BE2C (cell line): Measurements from ENCODE around the gene ELOVL2.

Source experiments
- DNase-seq: peaks from one replicate; pipeline ENCODE4 v3.0.0-alpha.2; 2020
- H3K27me3 ChIP-seq: fragments of 250-450 bp; sonication (Bioruptor Pico); 2 replicates; pipeline ENCODE4 v1.5.1; 2020; ENCODE audit warnings: mild to moderate bottlenecking
- H3K36me3 ChIP-seq: fragments of 250-450 bp; sonication (Bioruptor Pico); 2 replicates; pipeline ENCODE4 v1.5.1; 2020; ENCODE audit warnings: mild to moderate bottlenecking
- H3K4me1 ChIP-seq: fragments of 250-450 bp; sonication (Bioruptor Pico); 2 replicates; pipeline ENCODE4 v1.5.1; 2020
- H3K4me3 ChIP-seq: 2 replicates; pipeline ENCODE4 v1.5.1; 2011; ENCODE audit warnings: low read depth, low read length
- H3K9me3 ChIP-seq: fragments of 250-450 bp; sonication (Bioruptor Pico); 2 replicates; pipeline ENCODE4 v1.5.1; 2020
- TF ChIP-seq, protein P1 (sequence below): IDR thresholded peaks from 2 replicates; pipeline ENCODE4 v1.5.1; 2012; ENCODE audit warnings: mild to moderate bottlenecking, low read depth, low read length

The ELOVL2 gene

DNA sequence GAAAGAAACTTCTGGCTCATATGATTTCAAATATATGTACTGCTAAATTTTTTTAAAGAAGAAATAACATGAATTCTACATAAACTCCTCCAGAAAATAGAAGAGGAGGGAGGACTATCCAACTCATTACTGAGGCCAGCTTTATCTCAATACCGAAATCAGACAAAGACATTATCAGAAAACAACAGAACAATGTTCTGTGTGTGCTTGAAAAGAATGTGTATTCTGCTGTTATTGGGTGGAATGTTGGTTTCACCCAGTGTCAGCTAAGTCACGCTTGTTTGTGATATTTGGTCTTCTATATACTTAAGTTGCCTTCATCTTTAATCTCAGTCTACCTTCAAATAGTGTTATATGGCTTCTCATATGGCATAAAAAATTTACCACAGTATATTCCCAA is 18.6 kb upstream of the ELOVL2 start:
- TF ChIP-seq, protein P1, sequence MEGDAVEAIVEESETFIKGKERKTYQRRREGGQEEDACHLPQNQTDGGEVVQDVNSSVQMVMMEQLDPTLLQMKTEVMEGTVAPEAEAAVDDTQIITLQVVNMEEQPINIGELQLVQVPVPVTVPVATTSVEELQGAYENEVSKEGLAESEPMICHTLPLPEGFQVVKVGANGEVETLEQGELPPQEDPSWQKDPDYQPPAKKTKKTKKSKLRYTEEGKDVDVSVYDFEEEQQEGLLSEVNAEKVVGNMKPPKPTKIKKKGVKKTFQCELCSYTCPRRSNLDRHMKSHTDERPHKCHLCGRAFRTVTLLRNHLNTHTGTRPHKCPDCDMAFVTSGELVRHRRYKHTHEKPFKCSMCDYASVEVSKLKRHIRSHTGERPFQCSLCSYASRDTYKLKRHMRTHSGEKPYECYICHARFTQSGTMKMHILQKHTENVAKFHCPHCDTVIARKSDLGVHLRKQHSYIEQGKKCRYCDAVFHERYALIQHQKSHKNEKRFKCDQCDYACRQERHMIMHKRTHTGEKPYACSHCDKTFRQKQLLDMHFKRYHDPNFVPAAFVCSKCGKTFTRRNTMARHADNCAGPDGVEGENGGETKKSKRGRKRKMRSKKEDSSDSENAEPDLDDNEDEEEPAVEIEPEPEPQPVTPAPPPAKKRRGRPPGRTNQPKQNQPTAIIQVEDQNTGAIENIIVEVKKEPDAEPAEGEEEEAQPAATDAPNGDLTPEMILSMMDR = no peak
- H3K36me3 ChIP-seq = no peaks in the 10 kb centered on the region
- no peaks in the 10 kb centered on the region for H3K4me1 ChIP-seq
- no peak overlapping the region for H3K4me3 ChIP-seq
- no peaks in the 10 kb centered on the region for H3K27me3 ChIP-seq
- no peaks in the 10 kb centered on the region for H3K9me3 ChIP-seq
- DNase-seq = no peak

DNA sequence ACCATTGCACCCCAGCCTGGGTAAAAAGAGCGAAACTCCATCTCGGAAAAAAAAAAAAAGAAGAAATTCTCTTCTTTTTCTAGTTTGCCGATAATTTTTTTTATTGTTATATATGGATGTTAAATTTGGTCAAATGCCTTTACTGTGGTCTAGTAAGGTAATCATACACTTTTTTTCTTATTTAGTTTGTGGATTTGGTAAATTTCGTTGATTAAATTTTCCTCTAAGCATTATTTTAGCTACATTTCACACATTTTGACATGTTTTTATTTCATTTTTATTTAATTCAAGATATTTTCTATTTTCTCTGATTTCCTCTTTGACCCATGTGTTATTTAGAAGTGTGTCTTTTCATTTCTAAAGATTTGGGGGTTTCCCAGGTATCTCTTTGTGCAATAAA is 18.0 kb upstream of the ELOVL2 start:
- TF ChIP-seq, protein P1 = no peak
- Histone ChIP-seq H3K9me3 (no peaks in the 10 kb centered on the region), H3K36me3 (no peaks in the 10 kb centered on the region), H3K27me3 (no peaks in the 10 kb centered on the region), H3K4me3 (no peak overlapping the region), H3K4me1 (no peaks in the 10 kb centered on the region)
- no peak for DNase-seq

DNA sequence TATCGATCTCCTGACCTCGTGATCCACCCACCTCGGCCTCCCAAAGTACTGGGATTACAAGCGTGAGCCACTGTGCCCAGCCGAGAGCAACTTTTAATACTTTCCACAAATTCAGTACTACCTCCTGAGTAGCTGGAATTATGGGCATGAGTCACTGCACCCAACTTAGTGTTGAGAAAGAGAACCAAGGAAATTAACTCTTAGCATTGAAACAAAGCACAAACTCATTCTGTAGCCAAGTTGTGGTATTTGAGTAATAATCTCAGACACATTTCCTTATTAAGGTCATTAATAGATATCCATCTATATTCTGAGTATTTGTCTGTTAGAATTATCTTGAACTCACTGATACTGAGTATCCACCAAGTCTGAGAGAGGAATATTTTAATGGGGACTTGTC is 14.3 kb upstream of the ELOVL2 start:
- no peak for DNase-seq
- H3K36me3 ChIP-seq = no peaks in the 10 kb centered on the region
- no peaks in the 10 kb centered on the region for H3K4me1 ChIP-seq
- no peak overlapping the region for H3K4me3 ChIP-seq
- H3K27me3 ChIP-seq = no peaks in the 10 kb centered on the region
- TF ChIP-seq, protein P1 = no peak
- no peaks in the 10 kb centered on the region for H3K9me3 ChIP-seq

DNA sequence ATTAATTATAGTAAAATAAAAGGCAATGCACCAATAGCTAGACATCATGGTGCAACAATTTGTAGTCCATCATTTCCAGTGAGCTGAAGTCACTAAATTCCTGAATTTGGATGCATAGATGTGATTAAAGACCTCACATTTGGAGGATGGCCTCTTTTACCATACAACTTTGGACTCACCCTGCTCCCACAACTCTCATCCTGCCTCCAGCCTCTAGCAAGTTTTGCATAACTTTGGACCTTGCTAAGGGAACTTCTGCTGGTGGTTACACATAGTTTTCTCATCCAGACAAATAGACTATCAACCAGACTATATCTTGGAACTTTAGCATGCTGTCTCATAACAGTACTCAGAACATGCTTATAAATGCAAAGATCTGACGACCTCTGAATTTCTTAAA is 12.8 kb upstream of the ELOVL2 start:
- Histone ChIP-seq H3K27me3 (no peaks in the 10 kb centered on the region), H3K4me1 (no peaks in the 10 kb centered on the region), H3K9me3 (no peaks in the 10 kb centered on the region), H3K4me3 (no peak overlapping the region), H3K36me3 (no peaks in the 10 kb centered on the region)
- no peak for DNase-seq
- TF ChIP-seq, protein P1 = no peak

DNA sequence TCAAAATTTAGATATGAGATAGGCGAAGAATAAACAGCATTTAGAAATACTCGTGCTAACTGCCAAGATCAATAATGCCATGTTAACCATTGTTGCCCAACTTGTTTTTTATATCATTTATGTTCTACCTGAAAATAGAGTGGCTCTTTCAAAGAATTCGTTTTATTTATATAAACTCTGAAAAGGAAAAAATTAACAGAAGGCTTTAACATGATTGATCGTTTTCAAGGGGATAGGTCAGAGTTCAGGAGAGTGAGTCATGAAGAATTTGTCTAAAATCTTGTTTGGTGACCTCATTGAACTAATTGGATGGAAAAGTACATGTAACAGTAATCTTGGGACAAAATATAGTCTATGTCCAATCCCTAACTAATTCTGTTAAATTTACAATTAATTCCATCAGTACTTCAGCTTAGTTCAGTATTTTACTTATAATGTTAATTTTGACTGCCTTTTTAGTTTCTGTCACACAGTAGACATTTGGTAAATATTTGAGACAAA is 11.1 kb upstream of the ELOVL2 start:
- TF ChIP-seq, protein P1 = no peak
- no peaks in the 10 kb centered on the region for H3K36me3 ChIP-seq
- H3K4me1 ChIP-seq = no peaks in the 10 kb centered on the region
- H3K27me3 ChIP-seq = peaks cover 5% of the 10 kb centered on the region; the same call in 1 of the 2 replicates
- no peak overlapping the region for H3K4me3 ChIP-seq
- no peak for DNase-seq
- no peaks in the 10 kb centered on the region for H3K9me3 ChIP-seq

DNA sequence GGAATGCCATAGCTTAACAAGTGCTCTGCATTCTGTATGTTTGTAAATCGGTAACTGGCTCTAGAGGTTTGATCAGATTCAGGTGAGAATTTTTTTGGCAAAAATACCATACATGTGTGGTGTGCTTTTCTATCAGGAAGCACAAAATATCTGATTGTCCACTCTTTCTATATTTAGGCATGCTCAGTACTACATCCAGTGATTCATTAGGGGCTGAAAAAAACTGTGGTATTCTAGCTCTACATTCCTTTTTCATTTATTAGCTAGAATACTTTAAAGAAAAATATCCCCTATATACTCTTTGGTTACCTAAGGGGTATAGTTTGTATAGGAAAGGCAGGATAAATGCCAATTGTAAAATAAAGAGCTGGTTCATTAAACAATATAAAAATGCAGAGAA is 10.6 kb upstream of the ELOVL2 start:
- TF ChIP-seq, protein P1 = no peak
- no peak for DNase-seq
- H3K4me3 ChIP-seq = no peak overlapping the region
- H3K9me3 ChIP-seq = no peaks in the 10 kb centered on the region
- H3K27me3 ChIP-seq = peaks cover 5% of the 10 kb centered on the region; the same call in 1 of the 2 replicates
- H3K4me1 ChIP-seq = no peaks in the 10 kb centered on the region
- no peaks in the 10 kb centered on the region for H3K36me3 ChIP-seq
